ENCODE data around the gene CFAP157.

DNA sequence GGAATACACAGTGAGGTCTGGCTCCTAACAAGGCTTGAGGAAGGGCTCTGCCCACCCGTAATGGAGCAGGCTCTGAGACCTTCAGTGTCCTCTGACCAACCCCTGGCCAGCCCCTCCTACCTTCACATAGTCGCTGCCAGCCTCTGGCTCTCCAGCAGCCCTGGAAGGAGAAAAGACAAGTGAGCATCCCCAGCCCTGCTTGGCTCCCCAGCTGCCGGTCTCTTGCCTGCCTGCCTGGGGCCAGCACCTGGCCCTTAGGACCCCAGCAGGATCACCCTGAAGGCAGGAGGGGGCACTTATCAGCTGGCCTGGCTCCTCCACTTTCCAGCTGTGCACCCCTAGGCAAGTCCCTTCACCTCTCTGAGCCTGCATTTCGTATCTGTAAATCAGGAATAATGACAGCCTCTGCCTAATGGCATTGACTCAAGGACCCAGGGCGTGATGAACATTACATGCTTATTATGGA is 54.7 kb downstream of the CFAP157 start:
- TF ChIP-seq, protein P1, sequence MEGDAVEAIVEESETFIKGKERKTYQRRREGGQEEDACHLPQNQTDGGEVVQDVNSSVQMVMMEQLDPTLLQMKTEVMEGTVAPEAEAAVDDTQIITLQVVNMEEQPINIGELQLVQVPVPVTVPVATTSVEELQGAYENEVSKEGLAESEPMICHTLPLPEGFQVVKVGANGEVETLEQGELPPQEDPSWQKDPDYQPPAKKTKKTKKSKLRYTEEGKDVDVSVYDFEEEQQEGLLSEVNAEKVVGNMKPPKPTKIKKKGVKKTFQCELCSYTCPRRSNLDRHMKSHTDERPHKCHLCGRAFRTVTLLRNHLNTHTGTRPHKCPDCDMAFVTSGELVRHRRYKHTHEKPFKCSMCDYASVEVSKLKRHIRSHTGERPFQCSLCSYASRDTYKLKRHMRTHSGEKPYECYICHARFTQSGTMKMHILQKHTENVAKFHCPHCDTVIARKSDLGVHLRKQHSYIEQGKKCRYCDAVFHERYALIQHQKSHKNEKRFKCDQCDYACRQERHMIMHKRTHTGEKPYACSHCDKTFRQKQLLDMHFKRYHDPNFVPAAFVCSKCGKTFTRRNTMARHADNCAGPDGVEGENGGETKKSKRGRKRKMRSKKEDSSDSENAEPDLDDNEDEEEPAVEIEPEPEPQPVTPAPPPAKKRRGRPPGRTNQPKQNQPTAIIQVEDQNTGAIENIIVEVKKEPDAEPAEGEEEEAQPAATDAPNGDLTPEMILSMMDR (IDR thresholded peaks at IDR 0.05) = no peak
- no peak for TF ChIP-seq POLR2A (IDR thresholded peaks at IDR 0.05)
- no peak for TF ChIP-seq EP300 (IDR thresholded peaks at IDR 0.05)
